ENCODE data around the gene PAPPA2.

DNA sequence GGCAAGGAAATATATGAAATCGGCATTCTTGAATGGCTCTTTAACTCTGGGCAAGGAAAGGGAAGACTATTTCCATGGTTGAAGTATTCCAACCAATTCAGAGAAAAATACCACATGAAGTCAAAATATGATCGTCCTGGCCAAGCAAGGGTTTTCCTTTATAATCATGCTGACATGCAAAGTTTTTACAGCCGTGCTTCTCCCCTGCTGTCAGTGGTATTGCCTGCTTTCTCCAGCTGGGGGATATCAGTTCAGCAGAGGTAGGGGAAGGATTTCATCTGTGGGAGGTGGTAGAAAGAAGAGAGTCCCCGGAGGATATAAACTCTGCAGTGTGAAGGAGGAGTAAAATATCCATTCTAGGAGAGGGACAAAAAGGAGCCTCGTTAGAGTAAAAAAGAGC, 322.8 kb downstream of the PAPPA2 start:
- TF ChIP-seq CTCF (IDR thresholded peaks at IDR 0.05) (no peak), POLR2A (IDR thresholded peaks at IDR 0.05) (no peak)
